Caki2 (cell line): ENCODE measurements around the gene MAST1. TPM values are rescaled to one million over a fixed set of nuclear protein-coding genes. Genes with fewer than 3 reads are reported as not detected.
"Not testable (repeated sequence)": the region's sequence is repeated elsewhere in the genome, so short reads cannot be mapped to it uniquely, and the experiment has no call there.

Source experiments
- DNase-seq: peaks from one replicate; pipeline ENCODE4 v3.0.0-alpha.2; 2015; ENCODE audit warnings: low read depth
- in situ Hi-C: cut with HindIII; loops from 2 replicates; pipeline ENCODE4 v1.10.0; 2016; ENCODE audit warnings: low sequenced_read_pairs, low pct_unique_long_range_greater_than_20kb, mixed read lengths
- total RNA-seq: library from RNA; depleted of rRNA; stranded (reverse); fragments of >200 nt; shearing (Covaris generic); gene quantifications from 2 replicates; pipeline ENCODE4 v1.2.3, GENCODE V29; 2014; ENCODE audit warnings: low replicate concordance; rRNA removed

Gene MAST1
- total RNA-seq, 1 experiment from 2014 or later: 1.8 TPM

DNA sequence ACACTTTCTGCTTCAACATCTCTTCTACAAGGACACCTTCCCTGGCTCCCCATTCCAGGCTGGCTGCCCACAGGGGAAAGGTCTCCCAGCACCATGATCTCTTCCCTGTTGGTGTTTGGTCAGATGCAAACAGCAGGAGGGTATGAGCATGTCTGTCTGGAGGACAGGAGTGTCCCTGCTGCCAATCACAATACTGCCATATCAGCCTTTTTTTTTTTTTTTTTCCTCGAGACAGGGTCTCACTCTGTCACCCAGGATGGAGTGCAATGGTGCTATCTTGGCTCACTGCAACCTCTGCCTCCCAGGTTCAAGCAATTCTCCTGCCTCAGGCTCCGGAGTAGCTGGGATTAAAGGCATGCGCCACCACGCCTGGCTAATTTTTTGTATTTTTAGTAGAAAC is 77.5 kb downstream of the MAST1 start:
- DNase-seq, in situ Hi-C loops: not testable (repeated sequence)

DNA sequence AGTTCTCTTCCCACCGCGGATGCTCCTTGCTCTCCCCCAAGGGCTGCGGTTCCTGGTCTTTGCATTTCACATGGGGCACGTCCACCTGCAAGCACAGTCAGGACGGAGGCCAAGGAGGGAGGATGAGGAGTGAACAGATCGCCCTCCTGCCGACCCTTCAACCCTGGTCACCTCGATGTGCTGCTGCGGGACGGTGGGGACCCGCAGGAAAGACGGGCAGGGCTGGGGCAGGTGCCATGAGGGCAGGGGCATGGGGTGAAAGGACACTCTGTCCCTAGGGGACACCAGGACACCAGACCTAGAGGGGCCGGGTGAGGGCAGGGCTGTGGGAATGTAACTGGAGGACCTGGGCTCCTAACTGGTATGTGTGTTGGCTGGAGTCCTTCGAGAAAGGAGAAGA is 79.9 kb downstream of the MAST1 start:
- in situ Hi-C loops: no loop called here
- DNase-seq: no peak

DNA sequence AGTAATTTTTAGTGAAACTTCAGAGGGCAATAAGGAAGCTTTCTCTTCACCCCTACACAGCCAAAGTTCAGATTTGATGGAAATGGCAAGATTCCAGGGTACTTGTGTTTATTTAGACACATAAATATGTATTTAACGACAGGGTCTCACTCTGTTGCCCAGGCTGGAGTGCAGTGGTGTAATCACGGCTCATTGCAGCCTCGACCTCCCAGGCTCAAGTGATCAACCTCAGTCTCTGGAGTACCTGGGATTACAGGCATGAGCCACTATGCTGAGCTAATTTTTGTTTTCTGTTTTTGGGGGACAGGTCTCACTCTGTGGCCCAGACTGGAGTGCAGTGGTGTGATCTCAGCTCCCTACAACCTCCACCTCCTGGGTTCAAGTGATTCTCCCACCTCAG is 82.7 kb downstream of the MAST1 start:
- no peak for DNase-seq
- in situ Hi-C loops: no loop called here

DNA sequence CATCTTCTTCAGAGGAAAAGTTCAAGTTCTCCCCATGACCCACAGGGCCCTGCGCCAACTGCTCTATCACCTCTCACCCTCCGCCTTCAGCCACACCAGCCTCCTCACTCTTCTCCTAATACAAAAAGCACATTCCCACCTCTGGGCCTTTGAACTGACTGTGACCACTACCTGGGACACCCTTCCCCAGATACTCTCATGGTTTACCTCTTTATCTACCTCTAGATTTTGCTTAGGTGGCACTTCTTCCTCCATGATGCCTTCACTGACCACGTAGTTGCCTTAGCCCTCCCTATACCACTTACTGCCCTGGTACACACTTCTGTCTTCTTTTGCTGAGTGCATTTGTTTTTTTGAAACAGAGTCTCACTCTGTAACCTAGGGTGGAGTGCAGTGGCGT is 84.6 kb downstream of the MAST1 start:
- in situ Hi-C loops: no loop called here
- DNase-seq: no peak

Other genes starting within 250 kb of the MAST1 start
- 6.7 and 9.1 TPM in 2 replicates for gene ZNF490, start 227.7 kb upstream of the MAST1 start, total RNA-seq
- gene ZNF791, start 227.6 kb upstream of the MAST1 start, total RNA-seq: 5.5 and 9.8 TPM in 2 replicates
- gene MAN2B1, start 171.8 kb upstream of the MAST1 start, total RNA-seq: 72.5 and 82.9 TPM in 2 replicates
- gene WDR83, start 171.7 kb upstream of the MAST1 start, total RNA-seq: 20.6 and 22.6 TPM in 2 replicates
- 93.6 and 111 TPM in 2 replicates for gene DHPS, start 156.6 kb upstream of the MAST1 start, total RNA-seq
- gene GNG14, start 150.5 kb upstream of the MAST1 start, total RNA-seq: not detected in 2 replicates
- gene FBXW9, start 141.9 kb upstream of the MAST1 start, total RNA-seq: 43.4 and 44.8 TPM in 2 replicates
- gene TNPO2, start 114.6 kb upstream of the MAST1 start, total RNA-seq: 35.2 and 39.7 TPM in 2 replicates
- gene TRIR, start 103.8 kb upstream of the MAST1 start, total RNA-seq: 607 and 626 TPM in 2 replicates
- gene GET3, start 101.0 kb upstream of the MAST1 start, total RNA-seq: 210 and 211 TPM in 2 replicates
- not detected in 2 replicates for gene BEST2, start 86.7 kb upstream of the MAST1 start, total RNA-seq
- 17.8 and 18.1 TPM in 2 replicates for gene HOOK2, start 63.0 kb upstream of the MAST1 start, total RNA-seq
- gene JUNB, start 47.0 kb upstream of the MAST1 start, total RNA-seq: 63.3 and 74.5 TPM in 2 replicates
- not detected in 2 replicates for gene PRDX2, start 36.7 kb upstream of the MAST1 start, total RNA-seq
- not detected in 2 replicates for gene THSD8, start 36.4 kb upstream of the MAST1 start, total RNA-seq
- gene RNASEH2A, start 31.9 kb upstream of the MAST1 start, total RNA-seq: 94.5 and 126 TPM in 2 replicates
- not detected in 2 replicates for gene RTBDN, start 3.9 kb upstream of the MAST1 start, total RNA-seq
- 68.6 and 83.9 TPM in 2 replicates for gene DNASE2, start 42.9 kb downstream of the MAST1 start, total RNA-seq
- gene KLF1, start 48.7 kb downstream of the MAST1 start, total RNA-seq: 3.5 TPM in 1 of 2 replicates, not detected in the other
- 38.0 and 66.1 TPM in 2 replicates for gene GCDH, start 52.6 kb downstream of the MAST1 start, total RNA-seq
- gene SYCE2, start 80.8 kb downstream of the MAST1 start, total RNA-seq: 4.0 TPM in 2 replicates
- gene FARSA, start 95.2 kb downstream of the MAST1 start, total RNA-seq: 100 and 120 TPM in 2 replicates
- gene CALR, start 100.1 kb downstream of the MAST1 start, total RNA-seq: 846 and 992 TPM in 2 replicates
- 211 and 217 TPM in 2 replicates for gene RAD23A, start 107.3 kb downstream of the MAST1 start, total RNA-seq
- gene GADD45GIP1, start 118.7 kb downstream of the MAST1 start, total RNA-seq: 102 and 117 TPM in 2 replicates
- gene DAND5, start 131.1 kb downstream of the MAST1 start, total RNA-seq: not detected in 2 replicates
- 1.2 and 4.5 TPM in 2 replicates for gene NFIX, start 157.0 kb downstream of the MAST1 start, total RNA-seq